ENCODE results near the gene TMEM242. TPM values are rescaled to one million over a fixed set of nuclear protein-coding genes. Genes with fewer than 3 reads are reported as not detected.

The TMEM242 gene
- total and polyA plus RNA-seq, 2 donors (not counting 1 experiment from before 2014, with no cell fraction given): 6.3 to 24.1 TPM

DNA sequence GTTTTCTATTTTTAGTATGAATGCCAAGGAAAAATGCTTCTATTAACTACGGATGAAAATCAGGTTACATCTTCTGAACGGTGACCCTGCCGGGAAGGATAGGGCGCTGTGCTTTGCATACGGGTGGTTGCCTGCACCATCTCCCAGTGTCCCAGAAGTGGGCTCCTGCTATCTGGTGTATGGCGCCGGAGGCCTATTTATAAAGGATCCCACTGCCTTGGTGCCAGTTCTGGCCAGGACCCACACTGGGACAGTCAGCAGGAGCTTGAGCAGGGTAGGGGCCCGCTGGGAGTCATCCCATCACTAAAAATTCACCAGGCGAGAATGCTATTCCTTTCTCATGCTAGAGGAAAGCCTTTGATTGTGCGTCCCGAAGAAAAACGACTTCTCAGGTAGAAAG lies 22.9 kb downstream of the TMEM242 start:
- no peaks in the 10 kb centered on the region for H3K9me3 Mint-ChIP-seq (ENCODE audit: insufficient read depth)
- no peak for DNase-seq
- ChIA-PET POLR2A (no interaction called here), CTCF (no interaction called here)
- peaks cover 0 to 9% of the 10 kb centered on the region in 2 experiments for H3K36me3 ChIP-seq (replicated peaks in 1 of 2; ENCODE audit: control extremely low read depth in 1 of 2, control insufficient read depth in 1 of 2, extremely low read depth in 1 of 2, insufficient read depth in 2 of 2, low read length in 1 of 2)
- peaks cover 18% of the 10 kb centered on the region for H3K4me1 Mint-ChIP-seq
- no peak overlapping the region for H3K4me3 Mint-ChIP-seq
- H2AFZ ChIP-seq (ENCODE audit: insufficient read depth, low read depth, low read length, poor library complexity, severe bottlenecking): no peak overlapping the region
- no peak overlapping the region for H3K27ac Mint-ChIP-seq
- no peak for TF ChIP-seq EZH2 (IDR thresholded peaks at IDR 0.05; ENCODE audit: borderline replicate concordance, insufficient read depth, low read depth, low read length, poor library complexity, severe bottlenecking)
- TF ChIP-seq, protein P1, sequence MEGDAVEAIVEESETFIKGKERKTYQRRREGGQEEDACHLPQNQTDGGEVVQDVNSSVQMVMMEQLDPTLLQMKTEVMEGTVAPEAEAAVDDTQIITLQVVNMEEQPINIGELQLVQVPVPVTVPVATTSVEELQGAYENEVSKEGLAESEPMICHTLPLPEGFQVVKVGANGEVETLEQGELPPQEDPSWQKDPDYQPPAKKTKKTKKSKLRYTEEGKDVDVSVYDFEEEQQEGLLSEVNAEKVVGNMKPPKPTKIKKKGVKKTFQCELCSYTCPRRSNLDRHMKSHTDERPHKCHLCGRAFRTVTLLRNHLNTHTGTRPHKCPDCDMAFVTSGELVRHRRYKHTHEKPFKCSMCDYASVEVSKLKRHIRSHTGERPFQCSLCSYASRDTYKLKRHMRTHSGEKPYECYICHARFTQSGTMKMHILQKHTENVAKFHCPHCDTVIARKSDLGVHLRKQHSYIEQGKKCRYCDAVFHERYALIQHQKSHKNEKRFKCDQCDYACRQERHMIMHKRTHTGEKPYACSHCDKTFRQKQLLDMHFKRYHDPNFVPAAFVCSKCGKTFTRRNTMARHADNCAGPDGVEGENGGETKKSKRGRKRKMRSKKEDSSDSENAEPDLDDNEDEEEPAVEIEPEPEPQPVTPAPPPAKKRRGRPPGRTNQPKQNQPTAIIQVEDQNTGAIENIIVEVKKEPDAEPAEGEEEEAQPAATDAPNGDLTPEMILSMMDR (IDR thresholded peaks at IDR 0.05): no peak
- H4K20me1 ChIP-seq (ENCODE audit: control insufficient read depth, insufficient read depth, low read length, poor library complexity, severe bottlenecking): peaks cover 12% of the 10 kb centered on the region
- WGBS (ENCODE audit: insufficient coverage): 100% methylated on average over 11 of the region's 12 CpGs
- no peaks in the 10 kb centered on the region for H3K27me3 ChIP-seq (replicated peaks in 1 of 4; ENCODE audit: control extremely low read depth in 1 of 4, control insufficient read depth in 3 of 4, insufficient read depth in 4 of 4, low read length in 3 of 4)
- peaks cover 0 to 8% (median 0%) of the 10 kb centered on the region in 3 donors for H3K9me3 ChIP-seq (ENCODE audit: control extremely low read depth in 1 of 3, control insufficient read depth in 2 of 3, insufficient read depth in 1 of 3, low read length in 2 of 3)
- no peak for ATAC-seq (ENCODE audit: low read depth)
- no peak overlapping the region for H3K27ac ChIP-seq (ENCODE audit: low read length in 2 of 2)
- intact Hi-C loops (cut with micrococcal nuclease): no loop called here
- no peak overlapping the region for H3K9ac ChIP-seq (ENCODE audit: low read length)
- no peaks in the 10 kb centered on the region for H3K27me3 Mint-ChIP-seq
- peaks cover 14 to 20% of the 10 kb centered on the region in 2 donors for H3K4me1 ChIP-seq (ENCODE audit: control insufficient read depth in 2 of 2, insufficient read depth in 2 of 2, low read length in 2 of 2)
- H3K4me3 ChIP-seq (ENCODE audit: control extremely low read depth in 1 of 5, extremely low read depth in 1 of 5, insufficient read depth in 1 of 5, low read depth in 2 of 5, low read length in 4 of 5): no peak overlapping the region
- H3K4me2 ChIP-seq (replicated peaks; ENCODE audit: low read depth, low read length, poor library complexity, severe bottlenecking): no peak overlapping the region
- peaks cover 9% of the 10 kb centered on the region for H3K79me2 ChIP-seq (ENCODE audit: control insufficient read depth, insufficient read depth, low read length)

DNA sequence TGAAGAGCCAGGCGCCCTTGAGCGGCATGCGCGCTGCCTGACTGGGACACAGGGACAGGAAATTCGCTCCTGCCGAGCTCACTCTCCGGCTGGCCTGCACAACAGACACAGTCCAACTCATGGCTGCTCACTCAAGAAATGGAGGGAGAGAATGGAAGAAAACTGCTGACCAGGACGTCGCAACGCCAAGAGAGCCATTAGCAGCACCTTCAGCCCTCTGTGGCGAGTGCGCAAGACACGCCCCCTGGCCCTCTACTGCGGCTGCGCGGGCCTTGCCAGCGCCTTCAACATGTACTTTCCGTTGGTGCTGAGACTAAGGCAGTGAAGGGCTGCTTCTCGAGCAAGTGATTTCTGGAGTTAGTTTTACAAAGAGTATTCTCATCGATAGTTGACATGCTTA lies 23.3 kb downstream of the TMEM242 start:
- CTCF ChIA-PET: no interaction called here
- DNase-seq: no peak
- Histone ChIP-seq H3K36me3 (replicated peaks in 1 of 2; ENCODE audit: control extremely low read depth in 1 of 2, control insufficient read depth in 1 of 2, extremely low read depth in 1 of 2, insufficient read depth in 2 of 2, low read length in 1 of 2) (peaks cover 0 to 12% of the 10 kb centered on the region in 2 experiments), H3K9ac (ENCODE audit: low read length) (no peak overlapping the region), H3K27ac (ENCODE audit: low read length in 2 of 2) (no peak overlapping the region), H3K79me2 (ENCODE audit: control insufficient read depth, insufficient read depth, low read length) (peaks cover 6% of the 10 kb centered on the region), H3K27me3 (replicated peaks in 1 of 4; ENCODE audit: control extremely low read depth in 1 of 4, control insufficient read depth in 3 of 4, insufficient read depth in 4 of 4, low read length in 3 of 4) (no peaks in the 10 kb centered on the region), H4K20me1 (ENCODE audit: control insufficient read depth, insufficient read depth, low read length, poor library complexity, severe bottlenecking) (peaks cover 12% of the 10 kb centered on the region), H3K4me1 (ENCODE audit: control insufficient read depth in 2 of 2, insufficient read depth in 2 of 2, low read length in 2 of 2) (peaks cover 9 to 16% of the 10 kb centered on the region in 2 donors), H2AFZ (ENCODE audit: insufficient read depth, low read depth, low read length, poor library complexity, severe bottlenecking) (no peak overlapping the region), H3K9me3 (ENCODE audit: control extremely low read depth in 1 of 3, control insufficient read depth in 2 of 3, insufficient read depth in 1 of 3, low read length in 2 of 3) (peaks cover 0 to 8% (median 0%) of the 10 kb centered on the region in 3 donors), H3K4me3 (ENCODE audit: control extremely low read depth in 1 of 5, extremely low read depth in 1 of 5, insufficient read depth in 1 of 5, low read depth in 2 of 5, low read length in 4 of 5) (no peak overlapping the region), H3K4me2 (replicated peaks; ENCODE audit: low read depth, low read length, poor library complexity, severe bottlenecking) (no peak overlapping the region)
- no peak overlapping the region for H3K27ac Mint-ChIP-seq
- intact Hi-C loops (cut with micrococcal nuclease): no loop called here
- ATAC-seq (ENCODE audit: low read depth): no peak
- H3K4me3 Mint-ChIP-seq: no peak overlapping the region
- TF ChIP-seq, protein P1 (IDR thresholded peaks at IDR 0.05): no peak
- no peak for TF ChIP-seq EZH2 (IDR thresholded peaks at IDR 0.05; ENCODE audit: borderline replicate concordance, insufficient read depth, low read depth, low read length, poor library complexity, severe bottlenecking)
- no peaks in the 10 kb centered on the region for H3K27me3 Mint-ChIP-seq
- POLR2A ChIA-PET: no interaction called here
- 97% methylated on average over 20 of the region's 20 CpGs for WGBS (ENCODE audit: insufficient coverage)
- H3K4me1 Mint-ChIP-seq: peaks cover 18% of the 10 kb centered on the region
- H3K9me3 Mint-ChIP-seq (ENCODE audit: insufficient read depth): no peaks in the 10 kb centered on the region
